Tibial nerve (tissue), 4 donors: ENCODE results near the gene MSRB1.
A peak's percentile ranks its signal among the peaks of the same experiment; 100 is the strongest.

ENCODE experiments used
- CTCF ChIP-seq, 5 experiments: fragments of 200-600 bp in 3 of 5; fragments of 450-650 bp in 2 of 5; sonication (generic) in 3 of 5; IDR thresholded peaks; one replicate each; pipeline ENCODE4 v1.5.1; 2016 to 2019; ENCODE audit warnings: antibody characterized with exemption in 5 of 5, mild to moderate bottlenecking in 3 of 5, moderate library complexity in 2 of 5
- EP300 ChIP-seq, 2 donors: sonication (generic); formaldehyde crosslinking; IDR thresholded peaks; one replicate each; pipeline ENCODE4 v1.6.1; 2017; ENCODE audit warnings: antibody characterized with exemption in 2 of 2, mild to moderate bottlenecking in 1 of 2
- POLR2A ChIP-seq, 2 donors: fragments of 450-650 bp; IDR thresholded peaks; one replicate each; pipeline ENCODE4 v1.6.1; 2017; ENCODE audit warnings: antibody characterized with exemption in 2 of 2, mild to moderate bottlenecking in 2 of 2, moderate library complexity in 2 of 2

GRCh38 chr16:1964506-1965395, 21.8 kb upstream of the MSRB1 start, which contains the start of gene RPS2:
- peak; percentile 85 to 95 for TF ChIP-seq POLR2A (IDR thresholded peaks at IDR 0.05)
- peak in 2 of 5 experiments; percentile 33 to 55 for TF ChIP-seq CTCF (IDR thresholded peaks at IDR 0.05)
- peak; percentile 80 to 100 for TF ChIP-seq EP300 (IDR thresholded peaks at IDR 0.05)
